H1 (cell line): ENCODE results near the gene C17orf113. TPM values are rescaled to one million over a fixed set of nuclear protein-coding genes. Genes with fewer than 3 reads are reported as not detected.

Experiments used
- CTCF ChIA-PET: fragments of 300-600 bp; sonication (Branson Sonifier 250); formaldehyde crosslinking; loops from one replicate; lab custom pipeline; 2021; ENCODE audit not compliant: partially characterized antibody; lab: Charles Lee
- POLR2A ChIA-PET: fragments of 300-600 bp; sonication (Branson Sonifier 250); formaldehyde crosslinking; loops from one replicate; lab custom pipeline; 2021; ENCODE audit warnings: inconsistent platforms; ENCODE audit not compliant: partially characterized antibody; lab: Charles Lee
- DNase-seq, 2 experiments: peaks; one replicate each; pipeline versions ENCODE4 v3.0.0 to v3.0.0-alpha.2; 2010 to 2022; ENCODE audit warnings: low spot score in 2 of 2, low read depth in 1 of 2, mixed read lengths in 1 of 2
- FAIRE-seq: peaks from 2 replicates; lab custom pipeline; 2011; peaks lifted over from hg19 to GRCh38; lab: Jason Lieb, UNC
- H2AFZ ChIP-seq: 2 replicates; pipeline ENCODE4 v1.8.1; 2012; ENCODE audit warnings: low read length, inconsistent platforms
- H2AK5ac ChIP-seq: 2 replicates; pipeline ENCODE4 v1.6.1; 2013; ENCODE audit warnings: low read depth, low read length
- H2BK120ac ChIP-seq: replicated peaks from 2 replicates; pipeline ENCODE3; 2013; ENCODE audit warnings: low read depth, low read length, inconsistent platforms
- H2BK12ac ChIP-seq: 2 replicates; pipeline ENCODE4 v1.6.1; 2013; ENCODE audit warnings: low read depth, low read length
- H2BK15ac ChIP-seq: 2 replicates; pipeline ENCODE4 v1.6.1; 2013; ENCODE audit warnings: low read length
- H2BK20ac ChIP-seq: 2 replicates; pipeline ENCODE4 v1.6.1; 2013; ENCODE audit warnings: low read length
- H2BK5ac ChIP-seq: 2 replicates; pipeline ENCODE4 v1.6.1; 2013; ENCODE audit warnings: low read depth, low read length
- H3K14ac ChIP-seq: 2 replicates; pipeline ENCODE4 v1.6.1; 2013; ENCODE audit warnings: inconsistent platforms; ENCODE audit not compliant: insufficient read length
- H3K18ac ChIP-seq: 2 replicates; pipeline ENCODE4 v1.6.1; 2013; ENCODE audit warnings: low read length; ENCODE audit errors: extremely low read depth
- H3K23ac ChIP-seq: 2 replicates; pipeline ENCODE4 v1.6.1; 2013; ENCODE audit warnings: inconsistent platforms; ENCODE audit not compliant: insufficient read length
- H3K23me2 ChIP-seq: 2 replicates; pipeline ENCODE4 v1.6.1; 2013; ENCODE audit warnings: low read depth, low read length
- H3K27ac ChIP-seq: 2 replicates; pipeline ENCODE4 v1.6.1; 2011; ENCODE audit warnings: low read depth, low read length, inconsistent platforms
- H3K27me3 ChIP-seq, 4 experiments: replicated peaks in 1 of 4; 1 replicate in 1 of 4; 2 replicates in 3 of 4; pipeline versions ENCODE4 v1.6.1 to v1.8.1; 2011 to 2013; ENCODE audit warnings: low read length in 3 of 4, mild to moderate bottlenecking in 3 of 4, inconsistent platforms in 2 of 4, mixed read lengths in 2 of 4, moderate library complexity in 1 of 4; ENCODE audit not compliant: control insufficient read depth in 3 of 4, insufficient read depth in 3 of 4; ENCODE audit errors: extremely low read depth in 1 of 4
- H3K36me3 ChIP-seq, 4 experiments: 2 replicates each; pipeline versions ENCODE4 v1.6.1 to v1.8.1; 2011 to 2013; ENCODE audit warnings: mild to moderate bottlenecking in 4 of 4, low read length in 3 of 4, moderate library complexity in 2 of 4, control low read depth in 1 of 4, inconsistent platforms in 1 of 4; ENCODE audit not compliant: insufficient read depth in 4 of 4, control insufficient read depth in 2 of 4
- H3K4ac ChIP-seq: replicated peaks from 2 replicates; pipeline ENCODE3; 2013; ENCODE audit warnings: low read length, low read depth, mixed read lengths, inconsistent platforms; ENCODE audit not compliant: insufficient read length
- H3K4me1 ChIP-seq, 4 experiments: replicated peaks in 1 of 4; 1 replicate in 1 of 4; 2 replicates in 3 of 4; pipeline versions ENCODE4 v1.6.1 to v1.8.1; 2011 to 2013; ENCODE audit warnings: low read length in 3 of 4, inconsistent platforms in 2 of 4, mixed read lengths in 1 of 4; ENCODE audit not compliant: insufficient read depth in 4 of 4, control insufficient read depth in 3 of 4
- H3K4me2 ChIP-seq, 2 experiments: 2 replicates each; pipeline versions ENCODE4 v1.6.1 to v1.8.1; 2011 to 2013; ENCODE audit warnings: low read depth in 2 of 2, low read length in 2 of 2, control low read depth in 1 of 2, inconsistent platforms in 1 of 2, mild to moderate bottlenecking in 1 of 2; ENCODE audit not compliant: insufficient read depth in 1 of 2
- H3K4me3 ChIP-seq, 4 experiments: fragments of 200-600, 300-600 bp in 1 of 4; sonication (generic), shearing (Covaris generic), sonication (Bioruptor Twin) in 1 of 4; 2 replicates each; pipeline versions ENCODE4 v1.5.1 to v1.8.1; 2011 to 2016; ENCODE audit warnings: low read length in 4 of 4, low read depth in 3 of 4, control low read depth in 2 of 4, inconsistent platforms in 2 of 4, mild to moderate bottlenecking in 2 of 4, mixed read lengths in 1 of 4, moderate library complexity in 1 of 4; ENCODE audit not compliant: insufficient read depth in 2 of 4; ENCODE audit errors: extremely low read depth in 1 of 4
- H3K56ac ChIP-seq: replicated peaks from 2 replicates; pipeline ENCODE3; 2013; ENCODE audit warnings: low read depth, mild to moderate bottlenecking, mixed read lengths, low read length, inconsistent platforms; ENCODE audit not compliant: insufficient read length
- H3K79me1 ChIP-seq: 2 replicates; pipeline ENCODE4 v1.6.1; 2013; ENCODE audit warnings: low read depth, low read length, control low read depth
- H3K79me2 ChIP-seq, 2 experiments: 2 replicates each; pipeline versions ENCODE4 v1.6.1 to v1.8.1; 2012 to 2013; ENCODE audit warnings: low read length in 2 of 2, mild to moderate bottlenecking in 2 of 2, inconsistent platforms in 1 of 2; ENCODE audit not compliant: insufficient read depth in 2 of 2, control insufficient read depth in 1 of 2
- H3K9ac ChIP-seq, 4 experiments: replicated peaks in 1 of 4; 1 replicate in 1 of 4; 2 replicates in 3 of 4; pipeline versions ENCODE4 v1.6.1 to v1.8.1; 2011 to 2013; ENCODE audit warnings: low read depth in 3 of 4, low read length in 3 of 4, control low read depth in 2 of 4, mild to moderate bottlenecking in 2 of 4, moderate library complexity in 2 of 4, inconsistent platforms in 1 of 4; ENCODE audit errors: extremely low read depth in 1 of 4
- H3K9me3 ChIP-seq, 2 experiments: 2 replicates each; pipeline versions ENCODE4 v1.6.1 to v1.8.1; 2012 to 2013; ENCODE audit warnings: mild to moderate bottlenecking in 2 of 2, moderate library complexity in 2 of 2, control low read depth in 1 of 2, inconsistent platforms in 1 of 2, low read depth in 1 of 2, low read length in 1 of 2, mixed read lengths in 1 of 2; ENCODE audit not compliant: insufficient read depth in 2 of 2
- H4K20me1 ChIP-seq, 2 experiments: replicated peaks in 1 of 2; 2 replicates each; pipeline versions ENCODE3 to v1.8.1; 2011 to 2013; ENCODE audit warnings: inconsistent platforms in 2 of 2, low read length in 2 of 2, mild to moderate bottlenecking in 1 of 2; ENCODE audit not compliant: insufficient read depth in 2 of 2, control insufficient read depth in 1 of 2
- H4K5ac ChIP-seq: 2 replicates; pipeline ENCODE4 v1.6.1; 2013; ENCODE audit warnings: low read length, low read depth, mixed read lengths, inconsistent platforms; ENCODE audit not compliant: insufficient read length
- H4K8ac ChIP-seq: 2 replicates; pipeline ENCODE4 v1.8.0; 2013; ENCODE audit warnings: mild to moderate bottlenecking, moderate library complexity, low read length, inconsistent platforms; ENCODE audit not compliant: insufficient read depth; ENCODE audit errors: extremely low read depth
- H4K91ac ChIP-seq: replicated peaks from 2 replicates; pipeline ENCODE3; 2013; ENCODE audit warnings: low read length, mixed read lengths, inconsistent platforms; ENCODE audit not compliant: insufficient read length
- EP300 ChIP-seq, 2 experiments: IDR thresholded peaks; 1 replicate in 1 of 2; 2 replicates in 1 of 2; pipeline ENCODE4 v1.6.1; 2011 to 2012; ENCODE audit warnings: low read depth in 2 of 2, low read length in 2 of 2, mild to moderate bottlenecking in 2 of 2, borderline replicate concordance in 1 of 2, inconsistent platforms in 1 of 2, moderate library complexity in 1 of 2
- FOSL1 ChIP-seq: IDR thresholded peaks from 2 replicates; pipeline ENCODE4 v1.6.1; 2011; ENCODE audit warnings: mild to moderate bottlenecking, low read depth, low read length, moderate library complexity; ENCODE audit not compliant: insufficient read depth
- JUND ChIP-seq: IDR thresholded peaks from 2 replicates; pipeline ENCODE4 v1.6.1; 2011; ENCODE audit warnings: mild to moderate bottlenecking, improper control_type of control experiment, low read length
- KDM4A ChIP-seq: IDR thresholded peaks from one replicate; pipeline ENCODE4 v1.7.1; 2012; ENCODE audit warnings: low read depth, mild to moderate bottlenecking, moderate library complexity, low read length, inconsistent platforms; ENCODE audit not compliant: severe bottlenecking
- NANOG ChIP-seq: IDR thresholded peaks from 2 replicates; pipeline ENCODE4 v1.6.1; 2011; ENCODE audit warnings: low read length, low read depth, mild to moderate bottlenecking, inconsistent platforms; ENCODE audit not compliant: insufficient read depth, poor library complexity, severe bottlenecking
- POLR2AphosphoS5 ChIP-seq: IDR thresholded peaks from 2 replicates; pipeline ENCODE4 v1.6.1; 2011; ENCODE audit warnings: low read depth, low read length
- RFX5 ChIP-seq: IDR thresholded peaks from 2 replicates; pipeline ENCODE4 v1.6.1; 2011; ENCODE audit warnings: low read depth, low read length, improper control_type of control experiment, borderline replicate concordance
- YY1 ChIP-seq: IDR thresholded peaks from 2 replicates; pipeline ENCODE4 v1.6.1; 2011; ENCODE audit warnings: low read depth, mild to moderate bottlenecking, low read length
- WGBS, 2 experiments: shearing (Covaris generic) in 1 of 2; methylation state at CpG; one replicate each; pipeline versions ENCODE4 v1.1.6 to v1.1.7; 2013 to 2015; ENCODE audit warnings: low lambda C conversion rate in 2 of 2, mixed read lengths in 2 of 2, inconsistent platforms in 1 of 2, low coverage in 1 of 2, missing lambda C conversion rate in 1 of 2; ENCODE audit not compliant: insufficient replicate concordance in 2 of 2, insufficient coverage in 1 of 2, insufficient read length in 1 of 2; ENCODE audit errors: extremely low coverage in 1 of 2, missing lambda C conversion rate in 1 of 2; 5-methylcytosine and 5-hydroxymethylcytosine counted together
- polyA plus RNA-seq, 7 experiments: library from polyadenylated mRNA; depleted of rRNA in 3 of 7; stranded (reverse) in 5 of 7; unstranded in 2 of 7; fragments of >200 nt in 5 of 7; fragments of 200-250 nt in 2 of 7; gene quantifications; 1 replicate in 5 of 7; 2 replicates in 1 of 7; 4 replicates in 1 of 7; pipeline versions ENCODE4 v1.2.1 to v1.2.3, GENCODE V29; 2011 to 2013; ENCODE audit warnings: missing spikeins in 2 of 7, mixed read lengths in 2 of 7
- total RNA-seq: library from RNA; stranded (reverse); fragmentation: NEBNext Ultra II Directional; extraction: Animal tissue kit (Norgen Biotek cat#: 25700); gene quantifications from 2 replicates; pipeline ENCODE4 v1.2.1, GENCODE V29; 2021
- TF ChIP-seq, protein P1 (sequence below): IDR thresholded peaks from 2 replicates; pipeline ENCODE4 v1.6.1; 2012; ENCODE audit warnings: inconsistent platforms

The C17orf113 gene
- total and polyA plus RNA-seq, 2 of the 8 experiments (the other 6 are each of a cell fraction or from before 2014, with no cell fraction given): 1.0 to 1.4 TPM

DNA sequence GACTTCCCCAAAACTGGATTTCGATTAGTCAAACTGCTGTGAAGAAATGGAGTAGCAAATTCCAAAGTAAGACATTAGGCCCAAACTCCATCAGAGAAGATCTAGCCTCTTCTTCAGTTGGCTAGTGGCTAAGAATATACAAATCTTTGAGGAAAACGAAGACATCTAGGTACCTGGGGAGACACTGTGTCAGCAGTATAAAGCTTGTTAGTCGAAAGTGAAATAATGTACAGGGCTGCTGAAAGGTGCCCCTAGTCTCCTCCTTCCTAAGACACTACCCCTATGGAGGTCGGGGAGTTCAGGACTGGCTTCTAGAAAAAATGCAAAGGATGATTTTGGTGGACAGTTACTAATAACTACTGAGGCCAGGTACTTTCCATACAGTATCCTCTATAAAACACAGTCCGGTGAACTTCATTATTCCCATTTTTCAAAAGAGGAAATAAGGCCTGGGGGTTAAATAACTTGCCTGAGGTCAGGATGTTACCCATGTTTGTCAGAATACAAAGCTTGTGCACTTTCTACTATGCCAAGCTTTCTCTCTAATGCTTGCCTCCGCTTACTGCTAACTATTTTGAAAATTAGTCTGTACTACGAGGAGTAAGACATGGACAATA is 48.1 kb downstream of the C17orf113 start:
- H3K79me1 ChIP-seq: no peaks in the 10 kb centered on the region; the same call in 1 of the 2 replicates
- no peak overlapping the region for H3K4me2 ChIP-seq
- no peak overlapping the region for H3K56ac ChIP-seq
- H3K18ac ChIP-seq: no peak overlapping the region
- no peaks in the 10 kb centered on the region for H3K27me3 ChIP-seq
- H3K9me3 ChIP-seq: no peaks in the 10 kb centered on the region
- no peak overlapping the region for H3K4me3 ChIP-seq
- no peak overlapping the region for H2BK20ac ChIP-seq
- no peak overlapping the region for H4K8ac ChIP-seq
- no peak overlapping the region for H3K4ac ChIP-seq
- WGBS, 2 experiments: 91% methylated on average over 7 of the region's 7 CpGs; no CpG with 5 or more reads in 1 of the 2 experiments
- FAIRE-seq (no peak), DNase-seq (no peak)
- POLR2A ChIA-PET: interaction anchor here (1.1 to 1.6 kb wide), 4 partner anchors 9 to 33 kb away, joined by 3 to 5 read pairs (median 4); partner anchors contain the start of genes DNAJC7 and NKIRAS2
- no peak overlapping the region for H2BK12ac ChIP-seq
- no peak overlapping the region for H2BK120ac ChIP-seq
- H4K20me1 ChIP-seq: peaks cover 5% of the 10 kb centered on the region in 2 experiments
- no peak overlapping the region for H3K27ac ChIP-seq
- no peak overlapping the region for H2AFZ ChIP-seq
- CTCF ChIA-PET: interaction anchor here (0.6 to 1.8 kb wide), 6 partner anchors 15 to 1625 kb away, joined by 3 to 7 read pairs (median 3); partner anchors contain the start of genes DNAJC7 and NKIRAS2
- peaks cover 27 to 65% of the 10 kb centered on the region in 2 experiments for H3K79me2 ChIP-seq
- H3K36me3 ChIP-seq: peaks cover 9 to 52% (median 37%) of the 10 kb centered on the region in 4 experiments
- no peaks in the 10 kb centered on the region for H3K23me2 ChIP-seq
- TF ChIP-seq, protein P1, sequence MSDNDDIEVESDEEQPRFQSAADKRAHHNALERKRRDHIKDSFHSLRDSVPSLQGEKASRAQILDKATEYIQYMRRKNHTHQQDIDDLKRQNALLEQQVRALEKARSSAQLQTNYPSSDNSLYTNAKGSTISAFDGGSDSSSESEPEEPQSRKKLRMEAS: no peak
- TF ChIP-seq YY1 (no peak), FOSL1 (no peak), RFX5 (no peak), JUND (no peak), POLR2AphosphoS5 (no peak), NANOG (no peak), EP300 (IDR thresholded peaks at IDR 0.05; ENCODE audit: borderline replicate concordance in 1 of 2, low read depth in 2 of 2, low read length in 2 of 2) (no peak), KDM4A (no peak)
- H4K5ac ChIP-seq: no peak overlapping the region
- H3K9ac ChIP-seq: no peak overlapping the region
- no peak overlapping the region for H3K14ac ChIP-seq
- H4K91ac ChIP-seq: no peak overlapping the region
- H2BK15ac ChIP-seq: no peak overlapping the region
- no peak overlapping the region for H2AK5ac ChIP-seq
- no peak overlapping the region for H3K23ac ChIP-seq
- H3K4me1 ChIP-seq: no peaks in the 10 kb centered on the region
- H2BK5ac ChIP-seq: no peak overlapping the region
